HG03469 (cell line): ENCODE measurements around the gene MSL1.

Experiments
- ATAC-seq: cut with Tn5 transposase; IDR thresholded peaks from one replicate; pipeline ENCODE4 v1.9.1; 2021; ENCODE audit warnings: mild to moderate bottlenecking, moderate library complexity, moderate number of reproducible peaks; ENCODE audit not compliant: unreplicated experiment

The MSL1 gene

GRCh38 chr17:40091691-40092397 is 29.9 kb upstream of the MSL1 start:
- no peak for ATAC-seq

GRCh38 chr17:40092581-40092980 is 29.2 kb upstream of the MSL1 start:
- ATAC-seq, result no peak

- ATAC-seq, result no peak
Measured at GRCh38 chr17:40093005-40093579, 28.7 kb upstream of the MSL1 start.

- ATAC-seq, result no peak
Measured at GRCh38 chr17:40093580-40094201, 28.1 kb upstream of the MSL1 start.

GRCh38 chr17:40094874-40095273 is 26.9 kb upstream of the MSL1 start:
- no peak for ATAC-seq

- ATAC-seq, result no peak
Measured at GRCh38 chr17:40095351-40095943, 26.3 kb upstream of the MSL1 start.

- ATAC-seq, result peak; percentile 38
Measured at GRCh38 chr17:40095944-40096791, 25.6 kb upstream of the MSL1 start.

GRCh38 chr17:40097087-40097486 is 24.7 kb upstream of the MSL1 start:
- ATAC-seq, result no peak

GRCh38 chr17:40097931-40098845 is 23.6 kb upstream of the MSL1 start:
- ATAC-seq, result no peak

- peak; percentile 25 for ATAC-seq
Measured at GRCh38 chr17:40098846-40099618, 22.7 kb upstream of the MSL1 start.

- ATAC-seq, result no peak
Measured at GRCh38 chr17:40099619-40100418, 22.0 kb upstream of the MSL1 start.

- no peak for ATAC-seq
Measured at GRCh38 chr17:40100419-40100668, 21.4 kb upstream of the MSL1 start, which contains the start of gene NR1D1. Gene NR1D1, minus strand, starts transcription at chr17:40100589. Its CDS starts 495 bp downstream, at chr17:40100094.

- no peak for ATAC-seq
Measured at GRCh38 chr17:40100669-40101366, 21.0 kb upstream of the MSL1 start.

GRCh38 chr17:40101367-40102210 is 20.2 kb upstream of the MSL1 start:
- no peak for ATAC-seq

GRCh38 chr17:40103071-40103661 is 18.6 kb upstream of the MSL1 start:
- ATAC-seq, result no peak

- ATAC-seq, result no peak
Measured at GRCh38 chr17:40103688-40104087, 18.1 kb upstream of the MSL1 start.
